EH (cell line): ENCODE results near the gene LRRC8C.
A peak's percentile ranks its signal among the peaks of the same experiment; 100 is the strongest.
"Not testable (repeated sequence)": the region's sequence is repeated elsewhere in the genome, so short reads cannot be mapped to it uniquely, and the experiment has no call there.

Source experiments
- DNase-seq: peaks from one replicate; pipeline ENCODE4 v3.0.0-alpha.2; 2015; ENCODE audit warnings: low read depth

LRRC8C gene

GRCh38 chr1:89704014-89704413, 71.1 kb downstream of the LRRC8C start:
- no peak for DNase-seq

GRCh38 chr1:89704885-89705284, 72.0 kb downstream of the LRRC8C start:
- not testable (repeated sequence) for DNase-seq

- DNase-seq = no peak
These were observed 73.2 kb downstream of the LRRC8C start for GRCh38 chr1:89705901-89706699.

GRCh38 chr1:89706700-89707012, 73.7 kb downstream of the LRRC8C start:
- DNase-seq = no peak

- DNase-seq = peak; percentile 35
These were observed 75.9 kb downstream of the LRRC8C start for GRCh38 chr1:89708751-89709375.

GRCh38 chr1:89710498-89711139, 77.7 kb downstream of the LRRC8C start:
- no peak for DNase-seq

GRCh38 chr1:89711140-89711778, 78.3 kb downstream of the LRRC8C start:
- DNase-seq = no peak

- DNase-seq = no peak
These were observed 79.5 kb downstream of the LRRC8C start for GRCh38 chr1:89712420-89712819.

- DNase-seq = no peak
These were observed 82.8 kb downstream of the LRRC8C start for GRCh38 chr1:89715677-89716076.

- peak; percentile 68 for DNase-seq
These were observed 86.8 kb downstream of the LRRC8C start for GRCh38 chr1:89719502-89720306.

GRCh38 chr1:89720839-89721238, 87.9 kb downstream of the LRRC8C start:
- no peak for DNase-seq

GRCh38 chr1:89721351-89721750, 88.4 kb downstream of the LRRC8C start:
- DNase-seq = peak; percentile 75

- DNase-seq = no peak
These were observed 90.2 kb downstream of the LRRC8C start for GRCh38 chr1:89723144-89723543.

GRCh38 chr1:89723863-89724262, 90.9 kb downstream of the LRRC8C start:
- DNase-seq = peak; percentile 50

- DNase-seq = no peak
These were observed 91.6 kb downstream of the LRRC8C start for GRCh38 chr1:89724369-89725010.

GRCh38 chr1:89725011-89725370, 92.1 kb downstream of the LRRC8C start:
- peak; percentile 91 for DNase-seq

- no peak for DNase-seq
These were observed 92.7 kb downstream of the LRRC8C start for GRCh38 chr1:89725631-89726030.

- no peak for DNase-seq
These were observed 94.8 kb downstream of the LRRC8C start for GRCh38 chr1:89727517-89728312.

GRCh38 chr1:89728381-89728780, 95.5 kb downstream of the LRRC8C start:
- no peak for DNase-seq

- DNase-seq = no peak
These were observed 99.3 kb downstream of the LRRC8C start for GRCh38 chr1:89732206-89732605.
